CD8-positive, alpha-beta memory T cell (primary cell): Measurements from ENCODE around the gene LPP. TPM values are rescaled to one million over a fixed set of nuclear protein-coding genes. Genes with fewer than 3 reads are reported as not detected.
"Not testable (repeated sequence)": the region's sequence is repeated elsewhere in the genome, so short reads cannot be mapped to it uniquely, and the experiment has no call there.

Source experiments
- CTCF ChIA-PET: fragments of 350-600 bp; sonication (Branson Sonifier 250); formaldehyde crosslinking; loops from one replicate; lab custom pipeline; 2021; ENCODE audit warnings: antibody characterized with exemption; lab: Charles Lee
- POLR2A ChIA-PET: fragments of 350-600 bp; sonication (Branson Sonifier 250); formaldehyde crosslinking; loops from one replicate; lab custom pipeline; 2021; ENCODE audit warnings: antibody characterized with exemption; lab: Charles Lee
- DNase-seq, 5 donors: peaks; one replicate each; pipeline versions ENCODE4 v3.0.0 to v3.0.0-alpha.2; 2020 to 2022; ENCODE audit warnings: mixed read lengths in 1 of 5
- H3K27ac ChIP-seq: one replicate; pipeline ENCODE4 v1.7.0; 2013; ENCODE audit warnings: low read depth, mild to moderate bottlenecking, low read length, moderate library complexity
- H3K27me3 ChIP-seq: 2 replicates; pipeline ENCODE4 v1.7.0; 2013; ENCODE audit warnings: low read length, mild to moderate bottlenecking; ENCODE audit not compliant: insufficient read depth, poor library complexity, severe bottlenecking
- H3K36me3 ChIP-seq: 2 replicates; pipeline ENCODE4 v1.7.0; 2013; ENCODE audit warnings: mild to moderate bottlenecking, low read length, moderate library complexity; ENCODE audit not compliant: insufficient read depth
- H3K4me1 ChIP-seq: 2 replicates; pipeline ENCODE4 v1.7.0; 2013; ENCODE audit warnings: mild to moderate bottlenecking, low read length, moderate library complexity; ENCODE audit not compliant: insufficient read depth
- H3K4me3 ChIP-seq: 2 replicates; pipeline ENCODE4 v1.7.0; 2013; ENCODE audit warnings: mild to moderate bottlenecking, low read length
- H3K9me3 ChIP-seq: 2 replicates; pipeline ENCODE4 v1.7.0; 2013; ENCODE audit warnings: mild to moderate bottlenecking, low read length
- H3K27ac Mint-ChIP-seq, 8 donors: one replicate each; pipeline ENCODE4 v1.8.0; 2020 to 2021; ENCODE audit warnings: mixed read lengths in 8 of 8, mild to moderate bottlenecking in 6 of 8, inconsistent platforms in 3 of 8, moderate library complexity in 3 of 8
- H3K27me3 Mint-ChIP-seq, 2 donors: one replicate each; pipeline ENCODE4 v1.8.0; 2020 to 2021; ENCODE audit warnings: mixed read lengths in 2 of 2, mild to moderate bottlenecking in 1 of 2, moderate library complexity in 1 of 2
- H3K36me3 Mint-ChIP-seq, 3 donors: one replicate each; pipeline ENCODE4 v1.8.0; 2020 to 2021; ENCODE audit warnings: mixed read lengths in 3 of 3, inconsistent platforms in 1 of 3, mild to moderate bottlenecking in 1 of 3
- H3K4me1 Mint-ChIP-seq, 3 donors: one replicate each; pipeline ENCODE4 v1.8.0; 2020 to 2021; ENCODE audit warnings: mixed read lengths in 3 of 3, inconsistent platforms in 1 of 3, mild to moderate bottlenecking in 1 of 3
- H3K4me3 Mint-ChIP-seq, 7 donors: one replicate each; pipeline ENCODE4 v1.8.0; 2020 to 2021; ENCODE audit warnings: mixed read lengths in 7 of 7, mild to moderate bottlenecking in 6 of 7, moderate library complexity in 4 of 7, inconsistent platforms in 2 of 7
- H3K9me3 Mint-ChIP-seq, 5 donors: one replicate each; pipeline ENCODE4 v1.8.0; 2020 to 2022; ENCODE audit warnings: mixed read lengths in 5 of 5, mild to moderate bottlenecking in 3 of 5, moderate library complexity in 2 of 5, inconsistent platforms in 1 of 5
- polyA plus RNA-seq: library from polyadenylated mRNA; unstranded; fragments of 300-500 nt; fragmentation: Illumina TruSeq; gene quantifications from one replicate; pipeline ENCODE4 v1.2.3, GENCODE V29; 2021
- total RNA-seq, 2 experiments: library from RNA; stranded (reverse); gene quantifications; one replicate each; pipeline ENCODE4 v1.2.3, GENCODE V29; 2021

LPP gene
- total and polyA plus RNA-seq, 3 experiments from 2014 or later, result 13.4 to 23.5 (median 18.0) TPM

DNA sequence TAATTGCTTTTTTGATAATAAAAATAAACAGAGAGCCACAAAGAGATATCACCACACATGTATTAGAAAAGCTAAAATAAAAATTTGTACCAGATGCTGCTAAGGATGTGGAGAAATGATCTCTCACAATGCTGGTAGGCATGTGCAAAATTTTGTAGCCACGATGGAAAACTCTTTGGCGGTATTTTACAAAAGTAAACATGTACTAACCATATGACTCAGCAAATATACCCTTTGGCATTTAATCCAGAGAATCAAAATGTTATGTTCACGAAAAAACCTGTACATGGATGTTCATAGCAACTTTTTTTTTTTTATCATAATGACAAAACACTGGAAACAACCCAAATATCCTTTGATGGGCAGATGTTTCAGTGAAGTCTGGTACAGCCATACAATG, 261.2 kb downstream of the LPP start:
- H3K27ac ChIP-seq, result no peak overlapping the region
- no peak for DNase-seq
- Mint-ChIP-seq H3K27ac (no peak overlapping the region), H3K9me3 (no peaks in the 10 kb centered on the region), H3K4me1 (peaks cover 14 to 26% (median 23%) of the 10 kb centered on the region in 3 donors), H3K27me3 (no peaks in the 10 kb centered on the region), H3K4me3 (no peak overlapping the region), H3K36me3 (peaks cover 6 to 24% (median 16%) of the 10 kb centered on the region in 3 donors)
- ChIA-PET CTCF (interaction anchor here (1.6 kb wide), 1 partner anchor 56 kb away, joined by 3 read pairs; no protein-coding TSS in a partner anchor), POLR2A (no interaction called here)
- H3K36me3 ChIP-seq, result no peaks in the 10 kb centered on the region
- H3K27me3 ChIP-seq, result no peaks in the 10 kb centered on the region
- no peaks in the 10 kb centered on the region for H3K4me1 ChIP-seq
- no peaks in the 10 kb centered on the region for H3K9me3 ChIP-seq
- H3K4me3 ChIP-seq, result no peak overlapping the region

DNA sequence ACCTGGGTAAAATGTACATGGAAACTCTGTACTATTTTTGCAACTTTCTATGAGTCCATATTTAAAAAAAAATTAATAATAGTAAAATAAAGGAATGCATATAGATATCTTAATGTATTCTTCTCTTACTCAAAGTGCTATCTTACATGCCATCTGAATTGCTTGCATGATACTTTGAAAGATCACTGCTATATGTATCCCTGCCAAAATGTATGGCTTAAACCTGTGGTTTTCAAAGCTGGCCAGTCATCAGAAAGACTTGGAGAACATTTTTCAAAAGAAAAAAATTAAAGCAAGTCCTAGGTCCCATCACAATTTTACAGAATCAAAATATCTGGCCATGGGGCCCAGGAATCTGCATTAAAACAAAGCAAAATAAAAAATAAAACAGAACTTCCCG, 262.1 kb downstream of the LPP start:
- POLR2A ChIA-PET, result no interaction called here
- no peaks in the 10 kb centered on the region for H3K27me3 Mint-ChIP-seq
- Histone ChIP-seq H3K9me3 (no peaks in the 10 kb centered on the region), H3K4me3 (no peak overlapping the region), H3K27me3 (no peaks in the 10 kb centered on the region), H3K36me3 (no peaks in the 10 kb centered on the region), H3K27ac (no peak overlapping the region), H3K4me1 (no peaks in the 10 kb centered on the region)
- no peak overlapping the region for H3K4me3 Mint-ChIP-seq
- CTCF ChIA-PET, result interaction anchor here (1.6 kb wide), 1 partner anchor 57 kb away, joined by 3 read pairs; no protein-coding TSS in a partner anchor
- peaks cover 17 to 23% (median 22%) of the 10 kb centered on the region in 3 donors for H3K4me1 Mint-ChIP-seq
- no peaks in the 10 kb centered on the region for H3K9me3 Mint-ChIP-seq
- H3K27ac Mint-ChIP-seq, result no peak overlapping the region
- H3K36me3 Mint-ChIP-seq, result peaks cover 4 to 24% (median 16%) of the 10 kb centered on the region in 3 donors
- no peak for DNase-seq

DNA sequence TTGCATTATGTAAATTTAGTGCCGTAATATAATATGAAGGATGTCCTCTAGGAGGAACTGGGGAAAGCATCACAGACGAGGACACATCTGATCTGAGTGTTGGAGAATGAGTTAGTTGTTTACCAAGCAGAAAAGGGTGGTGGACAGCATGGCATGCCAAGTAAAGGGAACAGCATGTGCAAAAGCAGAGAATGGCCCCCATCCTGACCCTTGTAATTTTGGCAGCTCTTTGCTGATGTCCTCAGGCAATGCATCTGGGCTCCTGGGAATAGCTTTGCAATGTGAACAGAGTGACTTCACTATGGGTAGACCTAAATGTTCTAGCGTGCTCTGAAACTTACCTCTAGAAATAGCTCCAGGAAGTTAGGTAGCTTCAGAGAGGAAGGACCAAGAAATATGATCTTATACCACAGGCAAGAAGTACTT, 263.3 kb downstream of the LPP start:
- Histone ChIP-seq H3K4me1 (no peaks in the 10 kb centered on the region), H3K27ac (no peak overlapping the region), H3K4me3 (no peak overlapping the region), H3K9me3 (no peaks in the 10 kb centered on the region), H3K27me3 (no peaks in the 10 kb centered on the region), H3K36me3 (no peaks in the 10 kb centered on the region)
- CTCF ChIA-PET, result no interaction called here
- POLR2A ChIA-PET, result no interaction called here
- H3K4me3 Mint-ChIP-seq, result no peak overlapping the region
- peak overlapping the region in 3 of 8 donors; percentile 22 to 60 (median 52) for H3K27ac Mint-ChIP-seq
- peaks cover 17 to 26% (median 25%) of the 10 kb centered on the region in 3 donors for H3K4me1 Mint-ChIP-seq
- H3K27me3 Mint-ChIP-seq, result no peaks in the 10 kb centered on the region
- peaks cover 2 to 19% (median 13%) of the 10 kb centered on the region in 3 donors for H3K36me3 Mint-ChIP-seq
- DNase-seq, result no peak
- no peaks in the 10 kb centered on the region for H3K9me3 Mint-ChIP-seq

DNA sequence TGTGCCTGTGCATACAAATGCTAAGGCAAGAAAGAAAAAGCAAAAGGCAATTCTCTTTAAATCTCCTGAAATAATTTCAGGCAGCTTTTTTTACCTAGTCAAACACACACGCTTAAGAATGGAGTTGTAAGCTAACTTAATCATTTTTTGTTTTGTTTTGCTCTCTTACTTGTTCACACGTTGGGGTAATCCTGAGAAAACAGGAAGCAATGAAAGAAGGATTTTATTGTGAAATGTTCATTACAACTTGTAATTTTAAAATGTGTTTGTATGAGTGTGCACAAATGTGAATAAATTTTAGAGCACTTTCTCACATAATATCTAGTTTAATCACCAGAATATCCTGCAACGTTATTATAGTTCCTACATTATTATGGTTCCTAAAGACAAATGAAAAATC, 263.8 kb downstream of the LPP start:
- H3K27ac ChIP-seq, result no peak overlapping the region
- Mint-ChIP-seq H3K4me3 (no peak overlapping the region), H3K27me3 (no peaks in the 10 kb centered on the region), H3K4me1 (peaks cover 17 to 26% (median 25%) of the 10 kb centered on the region in 3 donors), H3K27ac (peak overlapping the region in 3 of 8 donors; percentile 22 to 68 (median 60)), H3K9me3 (no peaks in the 10 kb centered on the region), H3K36me3 (peaks cover 0 to 18% (median 12%) of the 10 kb centered on the region in 3 donors)
- POLR2A ChIA-PET, result no interaction called here
- no peak for DNase-seq
- H3K4me3 ChIP-seq, result no peak overlapping the region
- CTCF ChIA-PET, result no interaction called here
- H3K27me3 ChIP-seq, result no peaks in the 10 kb centered on the region
- no peaks in the 10 kb centered on the region for H3K4me1 ChIP-seq
- no peaks in the 10 kb centered on the region for H3K36me3 ChIP-seq
- no peaks in the 10 kb centered on the region for H3K9me3 ChIP-seq

DNA sequence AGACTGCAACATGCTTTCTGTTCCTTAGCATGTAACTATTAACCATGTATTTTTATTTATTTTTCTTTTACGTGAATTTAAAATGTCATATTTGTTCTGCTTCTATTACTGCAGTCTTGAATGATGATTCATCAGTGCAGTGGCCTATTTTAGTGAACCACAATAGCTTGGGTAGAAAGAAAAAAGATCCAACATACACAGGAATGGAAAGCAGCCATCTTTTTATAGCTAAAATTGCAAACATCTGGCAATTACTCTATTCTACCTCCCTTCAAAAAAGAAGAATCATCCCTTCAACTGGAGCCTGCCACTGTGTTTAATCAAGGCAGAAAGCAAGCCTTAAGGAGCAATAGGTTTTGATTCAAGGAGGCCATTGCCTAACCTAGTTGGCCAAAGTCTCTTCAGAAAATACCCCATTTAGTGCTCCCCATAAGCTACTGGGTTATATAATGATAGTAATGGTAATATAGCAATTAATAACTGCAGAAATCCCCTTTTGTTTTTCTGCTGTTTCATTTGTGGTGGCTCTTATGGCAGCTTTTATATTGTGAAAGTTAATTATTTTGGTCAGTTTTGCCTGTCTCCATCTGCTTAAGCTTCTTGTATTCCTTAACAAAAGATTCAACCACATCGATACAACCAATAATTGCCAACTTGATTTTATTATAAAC, 267.3 kb downstream of the LPP start:
- H3K27ac Mint-ChIP-seq, result peak overlapping the region in 1 of 8 donors; percentile 58
- Histone ChIP-seq H3K9me3 (no peaks in the 10 kb centered on the region), H3K4me3 (no peak overlapping the region), H3K27ac (no peak overlapping the region), H3K27me3 (no peaks in the 10 kb centered on the region), H3K36me3 (no peaks in the 10 kb centered on the region), H3K4me1 (no peaks in the 10 kb centered on the region)
- ChIA-PET POLR2A (no interaction called here), CTCF (interaction anchor here (0.9 to 1.3 kb wide), 2 partner anchors 11 to 682 kb away, joined by 3 read pairs; no protein-coding TSS in a partner anchor)
- no peak for DNase-seq
- peaks cover 2 to 13% (median 6%) of the 10 kb centered on the region in 5 donors for H3K9me3 Mint-ChIP-seq
- H3K36me3 Mint-ChIP-seq, result peaks cover 8 to 46% (median 21%) of the 10 kb centered on the region in 3 donors
- peaks cover 23 to 35% (median 33%) of the 10 kb centered on the region in 3 donors for H3K4me1 Mint-ChIP-seq
- H3K4me3 Mint-ChIP-seq, result no peak overlapping the region
- H3K27me3 Mint-ChIP-seq, result no peaks in the 10 kb centered on the region

DNA sequence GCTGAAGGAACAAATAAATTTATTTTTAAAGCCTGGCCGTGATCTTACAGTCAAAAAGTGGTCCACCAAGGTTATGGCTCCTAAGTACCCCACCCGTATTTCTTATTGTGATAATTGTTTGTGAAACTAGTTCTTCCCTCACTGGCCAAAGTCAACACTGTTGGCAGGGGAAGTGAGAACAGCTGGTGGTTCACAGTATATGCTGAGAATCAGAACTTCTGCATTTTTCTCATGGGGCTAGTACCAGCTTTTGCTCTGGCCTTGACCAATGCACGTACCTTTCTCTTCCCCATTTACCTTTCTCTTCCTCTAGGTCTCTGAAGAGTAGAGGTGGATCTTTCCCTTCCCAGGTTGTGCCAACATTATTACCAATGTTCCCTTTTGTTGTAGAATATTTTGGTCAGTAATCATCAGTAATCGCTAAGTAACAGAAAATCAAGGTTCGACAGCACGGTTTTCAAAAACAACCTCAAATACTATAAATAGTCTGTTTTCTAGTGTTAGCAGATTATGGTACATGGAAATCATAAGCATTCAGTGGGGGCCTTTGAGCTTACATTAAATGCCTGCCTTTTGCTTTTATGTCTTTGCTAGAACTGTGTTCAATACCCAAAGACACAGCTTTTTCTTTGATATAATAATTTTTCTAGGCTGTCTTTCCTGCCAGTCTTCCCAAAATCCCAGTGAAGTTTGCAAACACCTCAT, 268.0 kb downstream of the LPP start:
- Mint-ChIP-seq H3K36me3 (peaks cover 8 to 49% (median 25%) of the 10 kb centered on the region in 3 donors), H3K27ac (no peak overlapping the region), H3K9me3 (peaks cover 5 to 13% (median 6%) of the 10 kb centered on the region in 5 donors), H3K27me3 (peaks cover 0 to 1% of the 10 kb centered on the region in 2 donors), H3K4me3 (no peak overlapping the region), H3K4me1 (peaks cover 21 to 38% (median 30%) of the 10 kb centered on the region in 3 donors)
- H3K27ac ChIP-seq, result no peak overlapping the region
- H3K36me3 ChIP-seq, result no peaks in the 10 kb centered on the region
- DNase-seq, result no peak
- no peaks in the 10 kb centered on the region for H3K9me3 ChIP-seq
- CTCF ChIA-PET, result interaction anchor here (0.9 to 1.3 kb wide), 2 partner anchors 10 to 683 kb away, joined by 3 read pairs; no protein-coding TSS in a partner anchor
- no peak overlapping the region for H3K4me3 ChIP-seq
- no peaks in the 10 kb centered on the region for H3K4me1 ChIP-seq
- POLR2A ChIA-PET, result no interaction called here
- H3K27me3 ChIP-seq, result no peaks in the 10 kb centered on the region

DNA sequence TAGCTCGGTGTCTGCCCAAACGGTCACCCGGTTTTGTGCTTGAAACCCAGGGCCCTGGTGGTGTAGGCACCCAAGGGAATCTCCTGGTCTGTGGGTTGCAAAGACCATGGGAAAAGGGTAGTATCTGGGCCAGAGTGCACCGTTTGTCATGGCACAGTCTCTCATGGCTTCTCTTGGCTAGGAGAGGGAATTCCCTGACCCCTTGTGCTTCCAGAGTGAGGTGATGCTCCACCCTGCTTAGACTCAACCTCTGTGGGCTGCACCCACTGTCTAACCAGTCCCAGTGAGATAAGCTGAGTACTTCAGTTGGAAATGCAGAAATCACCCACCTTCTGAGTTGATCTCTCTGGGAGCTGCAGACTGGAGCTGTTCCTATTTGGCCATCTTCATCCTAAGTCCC, 274.0 kb downstream of the LPP start:
- H3K9me3 ChIP-seq, H3K27ac Mint-ChIP-seq, H3K4me3 Mint-ChIP-seq, DNase-seq, H3K36me3 ChIP-seq, POLR2A ChIA-PET, CTCF ChIA-PET, H3K27ac ChIP-seq, H3K27me3 Mint-ChIP-seq, H3K4me1 ChIP-seq, H3K27me3 ChIP-seq, H3K4me3 ChIP-seq: not testable (repeated sequence)
- Mint-ChIP-seq H3K4me1 (peaks cover 20 to 34% (median 21%) of the 10 kb centered on the region in 3 donors), H3K36me3 (peaks cover 12 to 48% (median 21%) of the 10 kb centered on the region in 3 donors), H3K9me3 (peaks cover 5 to 13% (median 9%) of the 10 kb centered on the region in 5 donors)

DNA sequence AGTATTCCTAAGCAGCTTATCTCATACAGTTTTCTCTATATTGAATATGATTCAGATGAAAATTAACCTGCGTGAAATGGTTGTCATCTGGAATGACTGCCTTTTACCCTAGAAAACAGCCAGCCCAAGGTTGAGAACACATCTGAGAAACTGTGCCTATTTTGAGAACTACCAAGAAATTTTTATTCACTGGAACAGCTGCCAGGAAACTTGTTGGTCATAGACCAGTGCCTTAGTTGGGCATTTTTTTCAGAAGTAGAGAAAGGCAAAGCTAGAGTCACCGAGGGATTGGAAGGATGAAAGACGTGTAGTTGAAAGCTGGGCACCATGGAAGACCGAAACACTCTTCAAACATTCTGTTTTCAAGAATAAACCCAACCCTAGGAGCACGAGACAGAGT, 277.1 kb downstream of the LPP start:
- Mint-ChIP-seq H3K27me3 (peaks cover 0 to 1% of the 10 kb centered on the region in 2 donors), H3K27ac (peak overlapping the region in 1 of 8 donors; percentile 25), H3K4me3 (no peak overlapping the region), H3K9me3 (peaks cover 2 to 7% (median 3%) of the 10 kb centered on the region in 5 donors), H3K4me1 (peaks cover 21 to 43% (median 28%) of the 10 kb centered on the region in 3 donors), H3K36me3 (peaks cover 3 to 23% (median 9%) of the 10 kb centered on the region in 3 donors)
- ChIA-PET POLR2A (no interaction called here), CTCF (no interaction called here)
- H3K4me1 ChIP-seq, result no peaks in the 10 kb centered on the region
- H3K4me3 ChIP-seq, result no peak overlapping the region
- no peaks in the 10 kb centered on the region for H3K9me3 ChIP-seq
- no peak for DNase-seq
- no peaks in the 10 kb centered on the region for H3K27me3 ChIP-seq
- H3K27ac ChIP-seq, result no peak overlapping the region
- H3K36me3 ChIP-seq, result no peaks in the 10 kb centered on the region
